Measurements from ENCODE around the gene PSME2.
"Not testable (repeated sequence)": the region's sequence is repeated elsewhere in the genome, so short reads cannot be mapped to it uniquely, and the experiment has no call there.

The PSME2 gene

GRCh38 chr14:24110060-24110459, 36.4 kb downstream of the PSME2 start:
- FAIRE-seq, result no peak

- FAIRE-seq, result no peak
Observed at GRCh38 chr14:24108336-24108874, 38.0 kb downstream of the PSME2 start.

- FAIRE-seq, result no peak
Observed at GRCh38 chr14:24106672-24107271, 39.6 kb downstream of the PSME2 start.

GRCh38 chr14:24105609-24106239, 40.7 kb downstream of the PSME2 start:
- not testable (repeated sequence) for FAIRE-seq

GRCh38 chr14:24103451-24103850, 43.0 kb downstream of the PSME2 start:
- FAIRE-seq, result no peak

GRCh38 chr14:24102357-24103048, 43.9 kb downstream of the PSME2 start:
- no peak for FAIRE-seq

- no peak for FAIRE-seq
Observed at GRCh38 chr14:24100982-24101494, 45.4 kb downstream of the PSME2 start.

GRCh38 chr14:24100197-24100981, 46.0 kb downstream of the PSME2 start:
- FAIRE-seq, result no peak

- FAIRE-seq, result no peak
Observed at GRCh38 chr14:24098927-24099813, 47.2 kb downstream of the PSME2 start.

- no peak for FAIRE-seq
Observed at GRCh38 chr14:24098229-24098926, 48.0 kb downstream of the PSME2 start.

GRCh38 chr14:24096545-24097181, 49.7 kb downstream of the PSME2 start:
- no peak for FAIRE-seq

GRCh38 chr14:24095271-24096068, 50.9 kb downstream of the PSME2 start:
- no peak for FAIRE-seq

GRCh38 chr14:24094841-24095270, 51.6 kb downstream of the PSME2 start:
- no peak for FAIRE-seq

GRCh38 chr14:24093901-24094840, 52.2 kb downstream of the PSME2 start, which contains the start of gene PCK2:
Gene PCK2, plus strand, starts transcription at chr14:24094311. Its CDS starts 95 bp downstream, at chr14:24094406.
- no peak for FAIRE-seq
